HG02588 (cell line): ENCODE data around the gene GSX2.

Experiments
- ATAC-seq: cut with Tn5 transposase; IDR thresholded peaks from one replicate; pipeline ENCODE4 v1.9.1; 2021; ENCODE audit warnings: mild to moderate bottlenecking, moderate library complexity; ENCODE audit not compliant: unreplicated experiment

GSX2 gene

GRCh38 chr4:54076673-54077072, 23.3 kb upstream of the GSX2 start:
- no peak for ATAC-seq

DNA sequence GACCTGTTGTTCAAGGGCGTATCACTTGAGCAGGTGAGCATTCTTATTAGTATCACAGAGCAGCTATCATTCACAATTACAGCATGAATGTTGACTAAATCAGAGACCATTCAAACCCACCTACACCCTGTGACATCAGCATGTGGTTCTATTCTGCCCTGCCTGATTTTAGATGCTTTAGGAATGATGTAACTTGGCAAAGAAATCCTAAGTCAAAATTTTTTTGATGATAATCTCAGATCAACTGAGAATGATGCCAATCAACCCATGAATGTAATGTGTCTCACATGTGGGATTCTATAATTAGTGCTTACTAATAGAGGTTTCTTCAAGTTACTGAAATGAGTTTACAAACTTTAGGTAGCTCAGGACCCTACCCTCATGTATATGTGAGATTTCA, 22.2 kb upstream of the GSX2 start:
- no peak for ATAC-seq

GRCh38 chr4:54082168-54082567, 17.8 kb upstream of the GSX2 start:
- no peak for ATAC-seq

- no peak for ATAC-seq
Observed at GRCh38 chr4:54085284-54085683, 14.7 kb upstream of the GSX2 start.

DNA sequence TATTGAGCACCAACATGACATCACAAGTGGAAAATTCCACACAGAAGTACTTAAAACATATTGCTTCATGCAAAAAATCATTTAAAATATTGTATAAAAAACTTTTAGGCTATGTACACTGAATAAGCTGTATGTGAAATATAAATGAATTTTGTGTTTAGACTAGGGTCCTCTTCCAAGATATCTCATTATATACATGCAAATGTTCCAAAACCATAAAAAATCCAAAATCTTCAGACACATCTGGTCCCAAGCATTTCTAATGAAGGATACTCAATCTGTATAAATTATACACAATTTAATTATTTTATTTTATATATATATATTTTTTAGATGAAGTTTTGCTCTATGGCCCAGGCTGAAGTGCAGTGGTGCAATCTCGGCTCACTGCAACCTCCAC, 10.1 kb upstream of the GSX2 start:
- no peak for ATAC-seq

- no peak for ATAC-seq
Observed at GRCh38 chr4:54090404-54090803, 9.6 kb upstream of the GSX2 start.

DNA sequence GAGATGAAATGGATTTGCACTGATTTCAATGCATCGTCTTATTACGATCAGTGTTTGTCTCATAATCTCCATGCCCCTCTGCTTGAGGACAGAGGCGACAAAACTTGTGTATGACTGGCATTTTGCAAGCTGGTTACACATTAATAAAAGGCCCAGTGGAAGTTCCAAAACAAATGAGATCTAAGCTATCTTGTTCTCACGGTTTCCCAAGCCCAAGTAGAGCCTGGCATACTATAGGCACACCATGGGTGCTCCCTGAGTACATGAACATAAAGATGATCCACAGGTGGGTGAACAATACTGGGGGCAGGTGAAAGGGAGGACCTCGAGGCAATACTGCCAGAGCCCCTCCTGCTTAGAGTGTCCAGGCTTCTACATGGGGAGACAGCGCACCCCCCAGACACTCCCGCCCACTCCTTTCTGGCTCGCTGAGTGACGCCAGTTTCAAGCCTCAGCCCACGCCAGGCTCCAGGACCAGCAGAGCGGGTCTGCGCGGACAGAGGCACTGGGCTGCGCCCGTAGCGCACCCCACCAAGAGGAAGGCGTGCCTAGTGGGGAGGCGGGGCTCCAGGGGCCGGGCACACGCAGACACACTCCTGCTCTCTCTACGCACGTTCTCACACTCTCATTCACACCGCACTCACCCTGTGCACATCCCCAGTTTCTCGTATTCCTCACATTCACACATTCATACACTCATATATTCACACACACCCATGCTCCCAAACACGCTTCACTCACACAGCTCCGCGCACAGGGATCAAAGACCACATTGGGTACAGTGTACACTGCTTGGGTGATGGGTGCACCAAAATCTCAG, 8.9 kb upstream of the GSX2 start:
- peak; percentile 47 for ATAC-seq

- ATAC-seq: peak; percentile 81
Observed at GRCh38 chr4:54091637-54092404, 8.1 kb upstream of the GSX2 start.

DNA sequence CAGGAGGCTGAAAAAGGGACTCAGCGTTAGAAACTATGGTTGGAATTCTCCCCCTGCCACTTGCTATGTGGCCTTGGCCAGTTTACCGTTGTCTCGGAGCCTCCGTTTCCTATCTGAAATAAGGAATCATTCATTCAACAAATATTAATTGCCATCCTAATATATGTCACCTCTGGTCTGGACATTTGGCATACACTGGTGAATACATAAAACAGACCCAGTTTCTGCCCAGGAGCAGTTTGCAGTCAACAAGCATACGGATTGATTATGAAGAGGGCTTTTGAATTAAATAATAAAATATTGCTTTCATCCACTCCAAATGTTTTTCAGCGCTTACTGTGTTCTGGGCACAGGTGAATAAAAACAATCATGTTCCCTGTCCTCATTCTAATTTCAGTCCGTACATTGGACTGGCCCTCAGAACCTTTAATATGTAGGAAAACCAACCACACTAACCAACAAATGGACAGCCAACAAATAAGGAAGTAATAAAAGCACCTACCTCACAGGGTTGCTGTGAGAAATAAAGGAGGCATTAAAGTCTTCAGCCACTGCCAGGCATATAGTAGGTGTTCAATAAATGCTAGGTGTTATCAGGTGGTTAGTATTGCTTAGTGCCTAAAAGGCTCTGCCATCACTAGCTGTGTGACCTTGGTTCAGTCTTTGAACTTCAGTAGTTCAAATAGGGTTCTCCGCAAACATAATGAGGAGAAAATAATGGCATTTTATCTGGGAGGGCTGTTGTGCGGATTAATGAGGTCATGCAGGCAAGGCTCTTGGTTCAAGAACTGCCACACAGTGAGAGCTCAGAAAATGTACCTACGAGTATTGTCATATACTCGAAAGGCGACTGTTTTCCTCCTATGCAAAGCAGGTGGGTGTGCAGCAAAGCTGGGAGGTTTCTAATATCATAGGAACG, 7.3 kb upstream of the GSX2 start:
- no peak for ATAC-seq

GRCh38 chr4:54093324-54094240, 6.4 kb upstream of the GSX2 start:
- ATAC-seq: no peak

DNA sequence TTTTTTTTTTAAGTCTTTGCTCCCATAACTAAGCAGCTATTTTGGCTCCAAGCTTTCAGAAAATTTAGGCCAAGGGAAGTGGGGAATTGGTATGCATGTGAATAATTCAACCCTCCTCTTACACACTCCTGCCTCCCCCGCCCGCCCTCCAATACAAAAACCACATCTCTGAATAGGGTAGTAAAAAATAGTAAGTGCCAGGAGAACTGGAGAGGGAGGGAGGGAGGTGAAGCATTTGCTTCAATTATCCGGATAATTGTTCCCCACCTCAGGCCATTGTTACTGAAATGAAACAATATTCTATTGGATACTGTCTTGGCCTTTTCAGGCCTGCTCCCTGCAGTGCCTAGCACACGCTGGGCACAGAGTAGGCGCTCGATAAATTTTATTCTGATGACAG, 5.5 kb upstream of the GSX2 start:
- ATAC-seq: no peak

DNA sequence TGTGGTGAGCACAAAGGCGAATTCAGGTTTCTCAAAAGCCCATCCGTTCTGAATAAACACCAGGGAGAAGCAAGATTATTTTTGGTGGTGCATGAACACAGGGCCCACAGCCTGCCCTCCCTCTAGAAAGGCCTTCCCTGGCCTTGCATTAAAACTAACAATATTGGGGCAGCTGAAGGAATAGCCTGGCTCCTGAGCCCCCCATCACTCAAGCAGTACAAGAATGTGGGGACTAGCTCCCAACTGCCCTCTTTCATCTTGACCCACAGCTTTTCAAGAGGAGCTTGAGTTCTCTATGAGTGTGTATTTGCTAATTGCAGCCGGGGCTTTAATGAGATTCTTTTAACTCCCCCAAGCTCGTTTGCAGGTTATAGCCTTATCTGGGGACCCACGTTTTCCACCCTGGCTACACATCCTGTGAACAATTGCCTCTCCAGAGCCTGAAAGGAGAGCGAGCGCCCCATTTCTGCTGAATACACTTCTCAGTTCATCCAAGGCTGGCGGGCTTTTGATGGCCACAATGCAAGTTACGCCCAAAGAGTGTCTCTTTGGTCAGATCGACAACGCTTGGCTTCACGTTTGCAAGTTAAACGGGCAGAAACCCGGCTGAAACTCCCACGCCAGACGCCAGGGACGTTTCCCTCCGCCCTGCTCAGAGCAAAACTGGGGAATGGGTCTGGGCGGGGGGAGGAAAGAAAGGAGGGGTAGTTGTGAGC, 4.7 kb upstream of the GSX2 start:
- ATAC-seq: no peak

GRCh38 chr4:54096295-54096962, 3.5 kb upstream of the GSX2 start:
- ATAC-seq: no peak

DNA sequence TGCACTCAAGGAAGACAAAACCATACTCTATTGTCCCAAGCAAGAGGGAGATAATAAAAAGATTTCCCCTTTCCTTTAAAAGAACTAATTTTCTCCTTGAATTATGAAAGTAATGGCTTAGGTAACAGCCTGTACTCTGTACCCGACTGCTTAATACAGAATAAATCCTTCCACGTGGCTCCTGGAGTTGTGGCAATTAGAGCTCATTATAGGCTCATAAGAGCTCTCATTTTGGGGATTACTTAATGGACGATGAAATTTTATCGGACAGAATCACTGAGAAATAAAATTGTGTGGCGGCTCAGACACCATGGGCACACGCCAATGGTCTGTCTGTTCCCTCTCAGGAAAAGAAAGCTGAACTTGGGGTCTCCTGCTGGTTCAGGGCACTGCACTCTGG, 2.8 kb upstream of the GSX2 start:
- no peak for ATAC-seq

DNA sequence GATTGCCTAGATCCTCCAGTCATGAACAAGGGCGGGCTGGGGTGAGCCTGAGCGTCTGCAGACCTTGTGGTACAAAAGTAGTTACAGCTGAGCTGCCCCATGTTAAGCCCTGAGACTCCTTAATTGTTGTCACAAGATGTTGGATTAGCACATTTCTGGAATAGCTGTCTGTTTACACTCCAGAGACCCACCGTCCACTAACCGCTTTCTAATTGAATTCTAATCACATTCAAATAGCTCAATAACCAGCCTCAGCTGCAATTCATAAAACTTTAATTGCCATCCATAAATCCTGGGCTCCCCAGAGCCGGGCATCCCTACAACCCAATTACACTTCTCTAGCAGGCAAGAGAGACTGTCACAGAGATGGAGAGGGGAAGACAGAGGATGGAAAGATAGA, 1.6 kb upstream of the GSX2 start:
- no peak for ATAC-seq

DNA sequence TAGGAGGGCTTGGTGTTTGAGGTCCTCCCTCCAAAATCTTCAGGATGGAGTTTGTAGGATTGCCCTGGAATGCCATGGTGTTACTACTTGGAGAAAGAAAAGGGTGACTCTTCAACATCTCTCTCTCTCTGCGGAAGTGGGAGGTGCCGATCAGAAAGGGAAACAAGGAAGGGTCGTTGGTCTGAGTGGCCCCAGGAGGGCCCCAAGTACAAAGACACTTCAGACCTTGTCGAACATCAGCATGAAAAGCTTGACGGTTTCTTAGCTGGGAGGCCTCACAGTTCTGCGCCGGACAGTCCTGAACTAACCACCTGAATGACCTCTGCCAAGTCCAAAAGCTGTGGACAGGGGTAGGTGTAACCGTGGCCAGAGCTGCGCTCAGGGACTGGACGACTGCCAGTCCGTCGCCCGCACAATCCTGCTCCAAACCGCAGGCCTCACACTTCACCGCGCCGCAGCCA, 646 bp upstream of the GSX2 start:
- no peak for ATAC-seq

DNA sequence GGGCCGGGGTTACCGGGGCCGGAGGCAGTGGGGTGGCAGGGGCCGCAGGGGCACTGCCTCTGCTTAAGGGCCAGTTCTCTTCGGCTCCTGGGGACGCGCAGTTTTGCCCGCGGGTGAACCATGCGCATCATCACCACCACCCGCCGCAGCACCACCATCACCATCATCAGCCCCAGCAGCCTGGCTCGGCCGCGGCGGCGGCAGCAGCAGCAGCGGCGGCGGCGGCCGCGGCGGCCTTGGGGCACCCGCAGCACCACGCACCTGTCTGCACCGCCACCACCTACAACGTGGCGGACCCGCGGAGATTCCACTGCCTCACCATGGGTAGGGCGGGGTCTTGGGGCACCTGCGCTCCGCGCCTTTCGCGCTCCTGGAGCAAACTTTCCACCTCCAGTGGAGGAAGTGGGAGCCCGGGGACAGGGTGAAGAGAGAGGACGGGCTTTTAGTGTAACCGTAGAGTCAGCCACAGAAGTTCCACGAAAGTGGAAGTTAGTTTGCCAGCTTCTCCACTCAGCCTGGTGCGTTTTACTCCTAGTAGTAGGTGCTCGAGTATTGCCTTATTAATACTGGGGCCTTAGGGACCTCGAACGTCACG, 729 bp downstream of the GSX2 start:
- ATAC-seq: no peak

GRCh38 chr4:54101190-54102041, 1.5 kb downstream of the GSX2 start:
- no peak for ATAC-seq
